DMS153 treated with DMSO at 0.1 percent for 48 hours (cell line): ENCODE measurements around the gene TEC.
"Not testable (repeated sequence)": the region's sequence is repeated elsewhere in the genome, so short reads cannot be mapped to it uniquely, and the experiment has no call there.

Experiments
- DNase-seq: peaks from one replicate; lab custom pipeline; 2025; ENCODE audit not compliant: unreplicated experiment; lab: John Stamatoyannopoulos, UW

The TEC gene

GRCh38 chr4:48268956-48269860 is at the start of gene TEC:
Gene TEC (minus strand): TSS chr4:48269838. CDS start chr4:48228614, 41,224 bp downstream.
- DNase-seq: no peak

- DNase-seq: no peak
Measured at GRCh38 chr4:48315728-48316630, 46.3 kb upstream of the TEC start.

DNA sequence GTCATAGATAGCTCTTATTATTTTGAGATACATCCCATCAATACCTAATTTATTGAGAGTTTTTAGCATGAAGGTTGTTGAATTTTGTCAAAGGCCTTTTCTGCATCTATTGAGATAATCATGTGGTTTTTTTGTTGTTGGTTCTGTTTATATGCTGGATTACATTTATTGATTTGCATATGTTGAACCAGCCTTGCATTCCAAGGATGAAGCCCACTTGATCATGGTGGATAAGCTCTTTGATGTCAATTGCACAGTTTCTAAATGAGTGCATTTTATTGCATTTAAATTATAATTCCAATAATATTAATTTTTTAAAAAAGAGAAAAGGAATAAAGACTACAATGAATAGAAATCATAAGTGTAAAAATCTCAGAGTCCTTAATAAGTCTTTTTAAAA is 45.1 kb upstream of the TEC start:
- not testable (repeated sequence) for DNase-seq

DNA sequence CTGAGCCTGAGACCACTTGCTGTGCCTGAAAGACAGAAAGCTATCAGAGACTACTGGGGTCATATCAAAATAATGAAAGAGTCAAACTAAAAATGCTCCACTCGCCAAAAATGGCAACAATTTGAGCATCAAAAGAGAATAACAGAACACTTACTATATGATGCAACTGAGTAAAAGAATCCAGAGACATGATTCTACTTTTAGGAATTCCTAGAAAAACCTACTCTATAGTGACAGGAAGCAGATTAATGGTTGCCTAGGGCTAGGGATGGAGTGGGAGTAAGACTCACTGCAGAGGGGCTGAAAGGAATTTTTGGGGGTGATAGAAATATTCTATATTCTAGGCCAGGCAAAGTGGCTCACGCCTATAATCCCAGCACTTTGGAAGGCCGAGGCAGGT is 42.3 kb upstream of the TEC start:
- DNase-seq: no peak

DNA sequence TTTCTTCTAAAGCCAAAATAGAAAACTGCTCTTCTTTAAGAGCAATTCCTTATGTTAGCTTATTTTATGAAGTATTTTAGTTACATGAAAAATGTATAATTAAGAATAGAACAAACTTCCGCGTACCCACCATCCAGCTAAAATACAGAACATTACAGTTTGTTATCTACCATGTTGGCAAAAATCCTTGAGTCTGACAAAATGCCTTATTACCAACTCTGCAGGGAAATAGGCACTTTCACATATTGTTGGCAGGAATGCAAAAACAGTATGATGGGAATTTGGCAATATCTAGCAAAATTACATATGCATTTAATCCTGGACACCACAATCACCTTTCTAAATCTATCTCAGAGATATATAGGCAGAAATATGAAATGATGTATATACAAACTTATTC is 39.3 kb upstream of the TEC start:
- DNase-seq: no peak

- no peak for DNase-seq
Measured at GRCh38 chr4:48307528-48307927, 37.9 kb upstream of the TEC start.

DNA sequence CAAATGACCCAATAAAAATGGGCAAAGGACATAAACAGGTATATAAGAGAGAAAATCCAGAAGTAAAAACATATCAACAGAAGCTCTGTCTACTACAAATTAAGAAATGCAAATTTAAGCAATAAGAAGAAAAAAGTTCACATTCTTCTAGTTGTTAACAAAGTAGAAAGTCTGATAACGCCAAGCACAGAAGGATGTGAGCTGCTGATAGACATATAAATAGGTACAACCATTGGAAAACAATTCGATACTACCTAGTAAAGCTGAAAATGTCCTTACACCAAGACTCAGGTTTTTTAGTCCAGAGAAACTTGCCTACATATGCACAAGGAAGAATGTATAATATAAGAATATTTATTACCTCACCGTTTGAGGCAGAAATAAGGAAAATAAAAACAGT is 35.9 kb upstream of the TEC start:
- DNase-seq: no peak

- no peak for DNase-seq
Measured at GRCh38 chr4:48300004-48300403, 30.4 kb upstream of the TEC start.

- DNase-seq: no peak
Measured at GRCh38 chr4:48299560-48299959, 29.9 kb upstream of the TEC start.

GRCh38 chr4:48297256-48297846 is 27.7 kb upstream of the TEC start:
- DNase-seq: no peak

- no peak for DNase-seq
Measured at GRCh38 chr4:48296365-48296764, 26.7 kb upstream of the TEC start.

- no peak for DNase-seq
Measured at GRCh38 chr4:48295116-48295515, 25.5 kb upstream of the TEC start.

- DNase-seq: not testable (repeated sequence)
Measured at GRCh38 chr4:48292218-48292790, 22.7 kb upstream of the TEC start.

DNA sequence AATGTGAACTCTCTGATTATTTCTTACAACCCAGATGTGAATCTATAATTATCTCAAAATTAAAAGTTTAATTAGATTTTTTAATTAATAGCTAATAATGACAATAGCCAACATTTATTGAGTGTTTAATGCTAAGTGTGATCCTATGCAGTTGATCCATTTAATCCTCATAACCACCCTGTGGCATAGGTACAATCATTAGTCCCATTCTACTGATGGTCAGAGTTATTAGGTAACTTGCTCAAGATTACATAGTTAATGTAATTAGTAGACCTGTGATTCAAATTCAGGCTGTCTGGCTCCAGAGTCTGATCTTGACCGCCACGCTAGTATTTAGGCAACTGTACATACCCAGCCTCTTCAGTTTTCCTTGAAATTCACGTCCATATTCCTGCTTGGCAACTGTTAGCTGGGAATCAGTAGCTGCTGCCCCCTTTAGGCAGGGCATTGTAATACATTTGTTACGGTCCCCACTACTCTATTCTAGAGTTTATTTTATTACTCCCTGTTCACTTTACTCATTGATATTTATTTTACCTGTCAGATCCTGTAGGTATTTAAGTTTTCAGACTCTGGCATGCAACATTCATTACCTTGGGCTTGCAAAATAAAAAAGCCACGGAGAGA is 20.6 kb upstream of the TEC start:
- DNase-seq: no peak

- DNase-seq: not testable (repeated sequence)
Measured at GRCh38 chr4:48286060-48286459, 16.4 kb upstream of the TEC start.

DNA sequence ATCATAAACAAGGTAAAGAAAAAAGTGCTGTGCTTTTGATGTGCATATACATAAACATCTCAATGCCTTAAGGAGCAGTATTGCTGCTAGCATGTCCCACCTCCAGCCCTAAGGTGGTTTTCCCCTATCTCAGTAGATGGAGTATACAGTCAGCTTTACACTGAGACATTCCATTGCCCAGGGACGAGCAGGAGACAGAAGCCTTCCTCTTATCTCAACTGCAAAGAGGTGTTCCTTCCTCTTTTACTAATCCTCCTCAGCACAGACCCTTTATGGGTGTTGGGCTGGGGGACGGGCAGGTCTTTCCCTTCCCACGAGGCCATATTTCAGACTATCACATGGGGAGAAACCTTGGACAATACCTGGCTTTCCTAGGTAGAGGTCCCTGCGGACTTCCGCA is 16.0 kb upstream of the TEC start:
- DNase-seq: not testable (repeated sequence)

- no peak for DNase-seq
Measured at GRCh38 chr4:48275686-48276085, 6.0 kb upstream of the TEC start.

DNA sequence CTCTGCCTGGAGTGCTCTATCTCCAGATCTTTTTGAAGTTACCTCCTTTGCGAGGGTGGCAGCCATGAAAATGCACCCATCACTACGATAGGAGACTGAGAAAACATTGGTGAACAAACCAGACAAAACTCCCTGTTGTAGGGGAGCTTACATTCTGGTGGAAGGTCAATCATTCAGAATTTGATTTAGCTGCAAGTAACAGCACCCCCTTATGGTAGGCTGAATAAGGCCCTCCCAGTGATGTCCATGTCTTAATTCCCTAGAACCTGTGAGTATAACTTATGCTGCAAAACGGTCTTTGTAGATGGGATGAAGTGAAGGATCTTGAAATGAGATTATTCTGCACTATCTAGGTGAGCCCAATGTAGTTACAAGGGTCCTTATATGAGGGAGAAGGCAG is 5.6 kb upstream of the TEC start:
- no peak for DNase-seq

GRCh38 chr4:48271626-48272025 is 2.0 kb upstream of the TEC start:
- no peak for DNase-seq

GRCh38 chr4:48270951-48271473 is 1.4 kb upstream of the TEC start:
- DNase-seq: no peak

- no peak for DNase-seq
Measured at GRCh38 chr4:48270523-48270897, 872 bp upstream of the TEC start.
